ENCODE measurements around the gene WDR7. TPM values are rescaled to one million over a fixed set of nuclear protein-coding genes. Genes with fewer than 3 reads are reported as not detected.

The WDR7 gene
- total and polyA plus RNA-seq, 10 of the 15 experiments (the other 5 are each of a cell fraction or from before 2014, with no cell fraction given), result 2.8 to 16.5 (median 11.7) TPM

DNA sequence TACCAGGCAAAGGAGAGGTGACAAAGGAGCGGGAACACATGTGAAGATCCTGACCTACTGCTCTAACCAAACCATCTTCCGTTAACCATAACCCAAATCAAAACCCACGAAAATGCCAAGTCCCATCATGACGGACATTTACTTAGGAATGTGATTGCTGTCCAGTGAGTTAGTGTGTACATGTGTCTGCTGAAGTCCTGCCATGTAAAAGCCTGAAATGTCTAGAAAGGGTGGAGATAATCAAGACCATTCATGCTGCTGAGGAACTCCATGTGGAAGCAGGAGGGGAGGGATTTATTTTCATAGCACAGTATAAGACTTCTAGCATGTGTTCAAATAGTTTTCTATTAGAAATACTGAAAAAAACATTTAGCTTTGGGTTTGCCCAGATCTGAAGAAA is 358.7 kb downstream of the WDR7 start:
- DNase-seq (ENCODE audit: low read depth, low spot score) (no peak), FAIRE-seq (no peak), ATAC-seq (no peak)
- Histone ChIP-seq H3K79me2 (ENCODE audit: control insufficient read depth, insufficient read depth, low read length) (no peaks in the 10 kb centered on the region), H3K4me2 (ENCODE audit: control insufficient read depth, insufficient read depth) (no peak overlapping the region), H3K4me3 (no peak overlapping the region), H3K27me3 (replicated peaks in 1 of 2; ENCODE audit: control insufficient read depth in 2 of 2, insufficient read depth in 2 of 2, low read length in 1 of 2) (no peaks in the 10 kb centered on the region), H3K9me3 (replicated peaks; ENCODE audit: control insufficient read depth, insufficient read depth, low read length) (no peaks in the 10 kb centered on the region), H2AFZ (ENCODE audit: control insufficient read depth, low read depth, low read length) (no peak overlapping the region), H3K36me3 (ENCODE audit: control insufficient read depth in 2 of 2, insufficient read depth in 2 of 2, low read length in 1 of 2) (no peaks in the 10 kb centered on the region), H3K4me1 (ENCODE audit: control insufficient read depth, insufficient read depth, low read length) (peaks cover 7% of the 10 kb centered on the region; the same call in 1 of the 2 replicates), H4K20me1 (ENCODE audit: control insufficient read depth, insufficient read depth) (no peaks in the 10 kb centered on the region), H3K9ac (ENCODE audit: control insufficient read depth, insufficient read depth, low read length) (no peak overlapping the region), H3K27ac (ENCODE audit: control insufficient read depth, insufficient read depth) (no peak overlapping the region)
- no TSS peak for BruUV-seq (replicated peaks)
- RAD21 ChIA-PET (ENCODE audit: unreplicated experiment), result no interaction called here
- SMC1A ChIA-PET (ENCODE audit: uncharacterized antibody, unreplicated experiment), result interaction anchor here (1.0 kb wide), 1 partner anchor 21 kb away, joined by 4 read pairs; no protein-coding TSS in a partner anchor
- intact Hi-C loops (cut with micrococcal nuclease; ENCODE audit: unreplicated experiment) (no loop called here), in situ Hi-C loops (cut with MboI) (no loop called here)
- WGBS (ENCODE audit: insufficient coverage, insufficient replicate concordance, low lambda C conversion rate, missing lambda C conversion rate), result 100% methylated on average over 4 of the region's 4 CpGs
- CTCF ChIA-PET, result no interaction called here
- POLR2A ChIA-PET, result no interaction called here
- TF ChIP-seq, protein P1, sequence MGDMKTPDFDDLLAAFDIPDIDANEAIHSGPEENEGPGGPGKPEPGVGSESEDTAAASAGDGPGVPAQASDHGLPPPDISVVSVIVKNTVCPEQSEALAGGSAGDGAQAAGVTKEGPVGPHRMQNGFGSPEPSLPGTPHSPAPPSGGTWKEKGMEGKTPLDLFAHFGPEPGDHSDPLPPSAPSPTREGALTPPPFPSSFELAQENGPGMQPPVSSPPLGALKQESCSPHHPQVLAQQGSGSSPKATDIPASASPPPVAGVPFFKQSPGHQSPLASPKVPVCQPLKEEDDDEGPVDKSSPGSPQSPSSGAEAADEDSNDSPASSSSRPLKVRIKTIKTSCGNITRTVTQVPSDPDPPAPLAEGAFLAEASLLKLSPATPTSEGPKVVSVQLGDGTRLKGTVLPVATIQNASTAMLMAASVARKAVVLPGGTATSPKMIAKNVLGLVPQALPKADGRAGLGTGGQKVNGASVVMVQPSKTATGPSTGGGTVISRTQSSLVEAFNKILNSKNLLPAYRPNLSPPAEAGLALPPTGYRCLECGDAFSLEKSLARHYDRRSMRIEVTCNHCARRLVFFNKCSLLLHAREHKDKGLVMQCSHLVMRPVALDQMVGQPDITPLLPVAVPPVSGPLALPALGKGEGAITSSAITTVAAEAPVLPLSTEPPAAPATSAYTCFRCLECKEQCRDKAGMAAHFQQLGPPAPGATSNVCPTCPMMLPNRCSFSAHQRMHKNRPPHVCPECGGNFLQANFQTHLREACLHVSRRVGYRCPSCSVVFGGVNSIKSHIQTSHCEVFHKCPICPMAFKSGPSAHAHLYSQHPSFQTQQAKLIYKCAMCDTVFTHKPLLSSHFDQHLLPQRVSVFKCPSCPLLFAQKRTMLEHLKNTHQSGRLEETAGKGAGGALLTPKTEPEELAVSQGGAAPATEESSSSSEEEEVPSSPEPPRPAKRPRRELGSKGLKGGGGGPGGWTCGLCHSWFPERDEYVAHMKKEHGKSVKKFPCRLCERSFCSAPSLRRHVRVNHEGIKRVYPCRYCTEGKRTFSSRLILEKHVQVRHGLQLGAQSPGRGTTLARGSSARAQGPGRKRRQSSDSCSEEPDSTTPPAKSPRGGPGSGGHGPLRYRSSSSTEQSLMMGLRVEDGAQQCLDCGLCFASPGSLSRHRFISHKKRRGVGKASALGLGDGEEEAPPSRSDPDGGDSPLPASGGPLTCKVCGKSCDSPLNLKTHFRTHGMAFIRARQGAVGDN (IDR thresholded peaks at IDR 0.05), result no peak
- no peak for TF ChIP-seq EZH2 (IDR thresholded peaks at IDR 0.05; ENCODE audit: borderline replicate concordance, control insufficient read depth, low read depth, low read length)
- no peak for TF ChIP-seq CHD1 (IDR thresholded peaks at IDR 0.05; ENCODE audit: low read depth, low read length)
- TF ChIP-seq YBX1 (IDR thresholded peaks at IDR 0.05), result no peak
- TF ChIP-seq, protein P2, sequence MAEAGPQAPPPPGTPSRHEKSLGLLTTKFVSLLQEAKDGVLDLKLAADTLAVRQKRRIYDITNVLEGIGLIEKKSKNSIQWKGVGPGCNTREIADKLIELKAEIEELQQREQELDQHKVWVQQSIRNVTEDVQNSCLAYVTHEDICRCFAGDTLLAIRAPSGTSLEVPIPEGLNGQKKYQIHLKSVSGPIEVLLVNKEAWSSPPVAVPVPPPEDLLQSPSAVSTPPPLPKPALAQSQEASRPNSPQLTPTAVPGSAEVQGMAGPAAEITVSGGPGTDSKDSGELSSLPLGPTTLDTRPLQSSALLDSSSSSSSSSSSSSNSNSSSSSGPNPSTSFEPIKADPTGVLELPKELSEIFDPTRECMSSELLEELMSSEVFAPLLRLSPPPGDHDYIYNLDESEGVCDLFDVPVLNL (IDR thresholded peaks at IDR 0.05; ENCODE audit: low read depth, low read length), result no peak
- TF ChIP-seq, protein P3, sequence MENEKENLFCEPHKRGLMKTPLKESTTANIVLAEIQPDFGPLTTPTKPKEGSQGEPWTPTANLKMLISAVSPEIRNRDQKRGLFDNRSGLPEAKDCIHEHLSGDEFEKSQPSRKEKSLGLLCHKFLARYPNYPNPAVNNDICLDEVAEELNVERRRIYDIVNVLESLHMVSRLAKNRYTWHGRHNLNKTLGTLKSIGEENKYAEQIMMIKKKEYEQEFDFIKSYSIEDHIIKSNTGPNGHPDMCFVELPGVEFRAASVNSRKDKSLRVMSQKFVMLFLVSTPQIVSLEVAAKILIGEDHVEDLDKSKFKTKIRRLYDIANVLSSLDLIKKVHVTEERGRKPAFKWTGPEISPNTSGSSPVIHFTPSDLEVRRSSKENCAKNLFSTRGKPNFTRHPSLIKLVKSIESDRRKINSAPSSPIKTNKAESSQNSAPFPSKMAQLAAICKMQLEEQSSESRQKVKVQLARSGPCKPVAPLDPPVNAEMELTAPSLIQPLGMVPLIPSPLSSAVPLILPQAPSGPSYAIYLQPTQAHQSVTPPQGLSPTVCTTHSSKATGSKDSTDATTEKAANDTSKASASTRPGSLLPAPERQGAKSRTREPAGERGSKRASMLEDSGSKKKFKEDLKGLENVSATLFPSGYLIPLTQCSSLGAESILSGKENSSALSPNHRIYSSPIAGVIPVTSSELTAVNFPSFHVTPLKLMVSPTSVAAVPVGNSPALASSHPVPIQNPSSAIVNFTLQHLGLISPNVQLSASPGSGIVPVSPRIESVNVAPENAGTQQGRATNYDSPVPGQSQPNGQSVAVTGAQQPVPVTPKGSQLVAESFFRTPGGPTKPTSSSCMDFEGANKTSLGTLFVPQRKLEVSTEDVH (IDR thresholded peaks at IDR 0.05; ENCODE audit: low read depth, partially characterized antibody), result no peak
- no peak for TF ChIP-seq FOXK2 (IDR thresholded peaks at IDR 0.05)
- TF ChIP-seq MEF2B (IDR thresholded peaks at IDR 0.05; ENCODE audit: partially characterized antibody, poor library complexity, severe bottlenecking), result no peak
- TF ChIP-seq STAT1 (conservative IDR thresholded peaks at IDR 0.05), result no peak
- no peak for TF ChIP-seq RB1 (IDR thresholded peaks at IDR 0.05; ENCODE audit: borderline replicate concordance)
- no peak for TF ChIP-seq ZNF24 (IDR thresholded peaks at IDR 0.05)
- TF ChIP-seq, protein P4, sequence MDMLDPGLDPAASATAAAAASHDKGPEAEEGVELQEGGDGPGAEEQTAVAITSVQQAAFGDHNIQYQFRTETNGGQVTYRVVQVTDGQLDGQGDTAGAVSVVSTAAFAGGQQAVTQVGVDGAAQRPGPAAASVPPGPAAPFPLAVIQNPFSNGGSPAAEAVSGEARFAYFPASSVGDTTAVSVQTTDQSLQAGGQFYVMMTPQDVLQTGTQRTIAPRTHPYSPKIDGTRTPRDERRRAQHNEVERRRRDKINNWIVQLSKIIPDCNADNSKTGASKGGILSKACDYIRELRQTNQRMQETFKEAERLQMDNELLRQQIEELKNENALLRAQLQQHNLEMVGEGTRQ (IDR thresholded peaks at IDR 0.05; ENCODE audit: borderline replicate concordance, low read depth, low read length), result no peak
